Cerebellar nuclear complex (tissue), 1 donor: ENCODE measurements around the gene DDX18.
"Not testable (repeated sequence)": the region's sequence is repeated elsewhere in the genome, so short reads cannot be mapped to it uniquely, and the experiment has no call there.

ENCODE experiments used
- DNase-seq, 2 experiments: peaks; one replicate each; lab custom pipeline; 2025; lab: John Stamatoyannopoulos, UW

DDX18 gene

GRCh38 chr2:117814417-117815264, at the start of gene DDX18:
DDX18 (plus strand) TSS chr2:117814691; CDS start chr2:117814778, 87 bp downstream.
- peak; percentile 70 to 98 for DNase-seq

- DNase-seq = no peak
Observed at GRCh38 chr2:117770730-117771129, 43.8 kb upstream of the DDX18 start.

GRCh38 chr2:117771969-117772630, 42.4 kb upstream of the DDX18 start:
- DNase-seq = no peak

GRCh38 chr2:117774716-117775115, 39.8 kb upstream of the DDX18 start:
- DNase-seq = no peak

GRCh38 chr2:117775703-117776219, 38.7 kb upstream of the DDX18 start:
- DNase-seq = no peak

GRCh38 chr2:117776888-117777287, 37.6 kb upstream of the DDX18 start:
- DNase-seq = no peak

- DNase-seq = no peak
Observed at GRCh38 chr2:117785740-117786139, 28.8 kb upstream of the DDX18 start.

- no peak for DNase-seq
Observed at GRCh38 chr2:117786520-117786919, 28.0 kb upstream of the DDX18 start.

- DNase-seq = no peak
Observed at GRCh38 chr2:117789505-117789904, 25.0 kb upstream of the DDX18 start.

GRCh38 chr2:117794668-117795067, 19.8 kb upstream of the DDX18 start:
- DNase-seq = no peak

- DNase-seq = no peak
Observed at GRCh38 chr2:117801826-117802225, 12.7 kb upstream of the DDX18 start.

GRCh38 chr2:117803644-117804325, 10.7 kb upstream of the DDX18 start:
- DNase-seq = not testable (repeated sequence)

GRCh38 chr2:117812443-117812842, 2.0 kb upstream of the DDX18 start:
- no peak for DNase-seq

- DNase-seq = no peak
Observed at GRCh38 chr2:117815946-117816345, 1.5 kb downstream of the DDX18 start.

GRCh38 chr2:117818921-117819320, 4.4 kb downstream of the DDX18 start:
- no peak for DNase-seq

- no peak for DNase-seq
Observed at GRCh38 chr2:117820444-117820843, 6.0 kb downstream of the DDX18 start.

GRCh38 chr2:117825437-117825836, 10.9 kb downstream of the DDX18 start:
- no peak for DNase-seq

- not testable (repeated sequence) for DNase-seq
Observed at GRCh38 chr2:117827464-117827863, 13.0 kb downstream of the DDX18 start.

GRCh38 chr2:117828870-117829269, 14.4 kb downstream of the DDX18 start:
- DNase-seq = no peak

GRCh38 chr2:117832332-117832731, 17.8 kb downstream of the DDX18 start:
- DNase-seq = no peak

GRCh38 chr2:117832905-117833613, 18.6 kb downstream of the DDX18 start:
- no peak for DNase-seq

- DNase-seq = no peak
Observed at GRCh38 chr2:117833911-117834310, 19.4 kb downstream of the DDX18 start.
